BLaER1 (cell line): ENCODE measurements around the gene CCDC185.

Experiments used
- H3K27ac ChIP-seq: shearing (Covaris generic); formaldehyde crosslinking; 2 replicates; pipeline ENCODE4 v1.8.1; 2022
- H3K27me3 ChIP-seq: shearing (Covaris generic); formaldehyde crosslinking; 2 replicates; pipeline ENCODE4 v1.8.1; 2022
- H3K36me3 ChIP-seq: shearing (Covaris generic); formaldehyde crosslinking; 2 replicates; pipeline ENCODE4 v1.8.1; 2022
- H3K4me1 ChIP-seq: shearing (Covaris generic); formaldehyde crosslinking; 2 replicates; pipeline ENCODE4 v1.8.1; 2022
- H3K4me2 ChIP-seq: shearing (Covaris generic); formaldehyde crosslinking; 2 replicates; pipeline ENCODE4 v1.8.1; 2022
- H3K4me3 ChIP-seq: shearing (Covaris generic); formaldehyde crosslinking; 2 replicates; pipeline ENCODE4 v1.8.1; 2022
- H3K9ac ChIP-seq: shearing (Covaris generic); formaldehyde crosslinking; 2 replicates; pipeline ENCODE4 v1.8.1; 2022
- H3K9me3 ChIP-seq: shearing (Covaris generic); formaldehyde crosslinking; 2 replicates; pipeline ENCODE4 v1.8.1; 2022
- H4K20me1 ChIP-seq: shearing (Covaris generic); formaldehyde crosslinking; 2 replicates; pipeline ENCODE4 v1.8.1; 2022
- Cebpa-rat ChIP-seq: shearing (Covaris generic); IDR thresholded peaks from 2 replicates; pipeline ENCODE4 v1.8.1; 2022

Gene CCDC185

GRCh38 chr1:223425550-223425949 is 32.3 kb downstream of the CCDC185 start:
- Histone ChIP-seq H3K4me3 (no peak overlapping the region), H3K9me3 (no peaks in the 10 kb centered on the region), H3K4me1 (no peaks in the 10 kb centered on the region), H3K27ac (no peak overlapping the region), H4K20me1 (no peaks in the 10 kb centered on the region), H3K36me3 (no peaks in the 10 kb centered on the region), H3K9ac (no peak overlapping the region), H3K4me2 (no peak overlapping the region), H3K27me3 (no peaks in the 10 kb centered on the region)
- no peak for TF ChIP-seq Cebpa-rat

GRCh38 chr1:223426936-223427335 is 33.7 kb downstream of the CCDC185 start:
- H3K9ac ChIP-seq: no peak overlapping the region
- no peak overlapping the region for H3K4me2 ChIP-seq
- no peaks in the 10 kb centered on the region for H3K4me1 ChIP-seq
- H4K20me1 ChIP-seq: no peaks in the 10 kb centered on the region
- H3K4me3 ChIP-seq: no peak overlapping the region
- no peaks in the 10 kb centered on the region for H3K27me3 ChIP-seq
- H3K36me3 ChIP-seq: no peaks in the 10 kb centered on the region
- no peak overlapping the region for H3K27ac ChIP-seq
- no peak for TF ChIP-seq Cebpa-rat
- no peaks in the 10 kb centered on the region for H3K9me3 ChIP-seq

GRCh38 chr1:223429313-223429731 is 36.1 kb downstream of the CCDC185 start:
- H3K27me3 ChIP-seq: no peaks in the 10 kb centered on the region
- H3K4me2 ChIP-seq: no peak overlapping the region
- no peak overlapping the region for H3K27ac ChIP-seq
- no peak for TF ChIP-seq Cebpa-rat
- no peak overlapping the region for H3K9ac ChIP-seq
- H3K9me3 ChIP-seq: no peaks in the 10 kb centered on the region
- no peaks in the 10 kb centered on the region for H3K4me1 ChIP-seq
- no peak overlapping the region for H3K4me3 ChIP-seq
- no peaks in the 10 kb centered on the region for H3K36me3 ChIP-seq
- H4K20me1 ChIP-seq: no peaks in the 10 kb centered on the region

GRCh38 chr1:223429821-223430220 is 36.6 kb downstream of the CCDC185 start:
- H3K4me3 ChIP-seq: no peak overlapping the region
- no peaks in the 10 kb centered on the region for H4K20me1 ChIP-seq
- H3K4me2 ChIP-seq: no peak overlapping the region
- H3K36me3 ChIP-seq: no peaks in the 10 kb centered on the region
- no peaks in the 10 kb centered on the region for H3K9me3 ChIP-seq
- no peak overlapping the region for H3K9ac ChIP-seq
- no peak overlapping the region for H3K27ac ChIP-seq
- no peaks in the 10 kb centered on the region for H3K4me1 ChIP-seq
- no peaks in the 10 kb centered on the region for H3K27me3 ChIP-seq
- TF ChIP-seq Cebpa-rat: no peak

- Histone ChIP-seq H3K9ac (no peak overlapping the region), H3K9me3 (no peaks in the 10 kb centered on the region), H3K4me3 (no peak overlapping the region), H3K4me2 (no peak overlapping the region), H3K27me3 (no peaks in the 10 kb centered on the region), H3K36me3 (no peaks in the 10 kb centered on the region), H3K4me1 (no peaks in the 10 kb centered on the region), H3K27ac (no peak overlapping the region), H4K20me1 (no peaks in the 10 kb centered on the region)
- TF ChIP-seq Cebpa-rat: no peak
Observed at GRCh38 chr1:223430236-223430635, 37.0 kb downstream of the CCDC185 start.

GRCh38 chr1:223437151-223437550 is 43.9 kb downstream of the CCDC185 start:
- no peak for TF ChIP-seq Cebpa-rat
- H3K27ac ChIP-seq: no peak overlapping the region

GRCh38 chr1:223443397-223443796 is 50.2 kb downstream of the CCDC185 start:
- no peaks in the 10 kb centered on the region for H3K27me3 ChIP-seq
- H3K4me1 ChIP-seq: no peaks in the 10 kb centered on the region
- H3K36me3 ChIP-seq: no peaks in the 10 kb centered on the region
- no peak overlapping the region for H3K4me2 ChIP-seq
- no peak for TF ChIP-seq Cebpa-rat
- peaks cover 33% of the 10 kb centered on the region for H3K9me3 ChIP-seq
- no peak overlapping the region for H3K27ac ChIP-seq
- H3K9ac ChIP-seq: no peak overlapping the region
- H3K4me3 ChIP-seq: no peak overlapping the region
- H4K20me1 ChIP-seq: no peaks in the 10 kb centered on the region

More at GRCh38 chr1:223437151-223437550, 43.9 kb downstream of the CCDC185 start:
- H4K20me1 ChIP-seq: no peaks in the 10 kb centered on the region
- peaks cover 1% of the 10 kb centered on the region for H3K9me3 ChIP-seq
- H3K4me1 ChIP-seq: peaks cover 11% of the 10 kb centered on the region
- no peak overlapping the region for H3K9ac ChIP-seq
- no peaks in the 10 kb centered on the region for H3K27me3 ChIP-seq
- H3K4me2 ChIP-seq: peak overlapping the region; percentile 18
- H3K36me3 ChIP-seq: no peaks in the 10 kb centered on the region
- H3K4me3 ChIP-seq: no peak overlapping the region

GRCh38 chr1:223444411-223444810 is 51.2 kb downstream of the CCDC185 start:
- Histone ChIP-seq H3K9ac (no peak overlapping the region), H3K27me3 (no peaks in the 10 kb centered on the region), H3K4me1 (no peaks in the 10 kb centered on the region), H3K9me3 (peaks cover 33% of the 10 kb centered on the region), H4K20me1 (no peaks in the 10 kb centered on the region), H3K36me3 (no peaks in the 10 kb centered on the region), H3K4me2 (no peak overlapping the region), H3K4me3 (no peak overlapping the region), H3K27ac (no peak overlapping the region)
- TF ChIP-seq Cebpa-rat: no peak
